Testis (tissue), 3 donors: ENCODE measurements around the gene MRFAP1L1. TPM values are rescaled to one million over a fixed set of nuclear protein-coding genes. Genes with fewer than 3 reads are reported as not detected.

Experiments
- DNase-seq: peaks from one replicate; pipeline ENCODE4 v3.0.0-alpha.2; 2019
- H3K27ac ChIP-seq, 2 donors: fragments of 200-600 bp; sonication (generic); one replicate each; pipeline ENCODE4 v1.5.1; 2019
- H3K27me3 ChIP-seq: fragments of 200-600 bp; sonication (generic); one replicate; pipeline ENCODE4 v1.5.1; 2019
- H3K36me3 ChIP-seq: fragments of 200-600 bp; sonication (generic); one replicate; pipeline ENCODE4 v1.5.1; 2017; ENCODE audit warnings: low read depth; ENCODE audit errors: missing control alignments
- H3K4me1 ChIP-seq: fragments of 200-600 bp; sonication (generic); one replicate; pipeline ENCODE4 v1.5.1; 2019
- H3K4me3 ChIP-seq, 2 donors: fragments of 200-600 bp; sonication (generic); one replicate each; pipeline ENCODE4 v1.5.1; 2017 to 2019
- H3K9me3 ChIP-seq: fragments of 200-600 bp; sonication (generic); one replicate; pipeline ENCODE4 v1.5.1; 2017
- POLR2A ChIP-seq: fragments of 450-650 bp; IDR thresholded peaks from one replicate; pipeline ENCODE4 v1.6.1; 2017; ENCODE audit warnings: antibody characterized with exemption, mild to moderate bottlenecking, moderate library complexity
- WGBS, 2 donors: methylation state at CpG; one replicate each; pipeline ENCODE4 v1.1.5; 2018; 5-methylcytosine and 5-hydroxymethylcytosine counted together
- intact Hi-C: fragments of 100-400 bp; cut with DNase I; formaldehyde crosslinking; loops from one replicate; pipeline ENCODE4 v1.15.1; 2023; ENCODE audit warnings: low total_unique reads
- polyA plus RNA-seq: library from polyadenylated mRNA; stranded (reverse); fragments of 350-450 nt; fragmentation: Illumina TruSeq; extraction: RNeasy Lipid Tissue Mini Kit (QIAGEN cat#74804); gene quantifications from one replicate; pipeline ENCODE4 v1.2.3, GENCODE V29; 2014; ENCODE audit warnings: low read depth, low replicate concordance; ENCODE audit not compliant: insufficient read depth
- total RNA-seq, 2 donors: library from RNA; depleted of rRNA; stranded (reverse); fragments of >200 nt; gene quantifications; one replicate each; pipeline ENCODE4 v1.2.3, GENCODE V29; 2016
- TF ChIP-seq, protein P1 (sequence below), 3 experiments: fragments of 450-650 bp in 2 of 3; fragments of 200-600 bp in 1 of 3; sonication (generic) in 1 of 3; IDR thresholded peaks; one replicate each; pipeline ENCODE4 v1.5.1; 2016 to 2019; ENCODE audit warnings: antibody characterized with exemption in 3 of 3, mild to moderate bottlenecking in 2 of 3, moderate library complexity in 1 of 3

MRFAP1L1 gene
- total and polyA plus RNA-seq, 3 donors from 2014 or later, result 40.8 to 60.5 (median 42.9) TPM

DNA sequence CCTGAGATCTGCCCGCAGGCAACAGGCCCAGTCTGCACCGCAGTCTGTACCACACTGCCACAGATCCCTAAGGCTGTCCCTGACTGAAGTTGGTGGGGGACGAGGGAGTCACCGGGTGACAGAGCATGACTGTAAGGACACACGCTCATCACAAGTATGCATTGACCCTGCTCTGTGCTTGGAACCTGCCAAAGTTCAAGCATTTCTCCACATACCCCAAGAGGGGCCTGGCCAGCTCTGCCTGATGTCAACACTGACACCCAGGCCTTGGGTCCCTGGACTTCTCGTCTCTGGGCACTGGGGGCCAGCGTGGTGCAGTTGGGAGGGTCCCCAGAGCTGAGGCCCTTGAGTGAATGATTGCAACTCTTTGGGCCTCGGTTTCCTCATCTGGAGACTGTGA, 14.2 kb upstream of the MRFAP1L1 start:
- H3K36me3 ChIP-seq, result no peaks in the 10 kb centered on the region
- H3K4me1 ChIP-seq, result peaks cover 35% of the 10 kb centered on the region
- no peak for TF ChIP-seq POLR2A
- TF ChIP-seq, protein P1, sequence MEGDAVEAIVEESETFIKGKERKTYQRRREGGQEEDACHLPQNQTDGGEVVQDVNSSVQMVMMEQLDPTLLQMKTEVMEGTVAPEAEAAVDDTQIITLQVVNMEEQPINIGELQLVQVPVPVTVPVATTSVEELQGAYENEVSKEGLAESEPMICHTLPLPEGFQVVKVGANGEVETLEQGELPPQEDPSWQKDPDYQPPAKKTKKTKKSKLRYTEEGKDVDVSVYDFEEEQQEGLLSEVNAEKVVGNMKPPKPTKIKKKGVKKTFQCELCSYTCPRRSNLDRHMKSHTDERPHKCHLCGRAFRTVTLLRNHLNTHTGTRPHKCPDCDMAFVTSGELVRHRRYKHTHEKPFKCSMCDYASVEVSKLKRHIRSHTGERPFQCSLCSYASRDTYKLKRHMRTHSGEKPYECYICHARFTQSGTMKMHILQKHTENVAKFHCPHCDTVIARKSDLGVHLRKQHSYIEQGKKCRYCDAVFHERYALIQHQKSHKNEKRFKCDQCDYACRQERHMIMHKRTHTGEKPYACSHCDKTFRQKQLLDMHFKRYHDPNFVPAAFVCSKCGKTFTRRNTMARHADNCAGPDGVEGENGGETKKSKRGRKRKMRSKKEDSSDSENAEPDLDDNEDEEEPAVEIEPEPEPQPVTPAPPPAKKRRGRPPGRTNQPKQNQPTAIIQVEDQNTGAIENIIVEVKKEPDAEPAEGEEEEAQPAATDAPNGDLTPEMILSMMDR (IDR thresholded peaks at IDR 0.05), result no peak
- H3K4me3 ChIP-seq, result no peak overlapping the region
- no peak for DNase-seq
- no peaks in the 10 kb centered on the region for H3K9me3 ChIP-seq
- H3K27me3 ChIP-seq, result no peaks in the 10 kb centered on the region
- peak overlapping the region in 1 of 2 donors; percentile 36 for H3K27ac ChIP-seq
- intact Hi-C loops, result loop anchor here (5.0 kb wide), 1 partner anchor 148 kb away; no protein-coding TSS in a partner anchor
- WGBS, 2 donors, result 95 to 96% methylated on average over 3 to 8 of the region's 8 CpGs

DNA sequence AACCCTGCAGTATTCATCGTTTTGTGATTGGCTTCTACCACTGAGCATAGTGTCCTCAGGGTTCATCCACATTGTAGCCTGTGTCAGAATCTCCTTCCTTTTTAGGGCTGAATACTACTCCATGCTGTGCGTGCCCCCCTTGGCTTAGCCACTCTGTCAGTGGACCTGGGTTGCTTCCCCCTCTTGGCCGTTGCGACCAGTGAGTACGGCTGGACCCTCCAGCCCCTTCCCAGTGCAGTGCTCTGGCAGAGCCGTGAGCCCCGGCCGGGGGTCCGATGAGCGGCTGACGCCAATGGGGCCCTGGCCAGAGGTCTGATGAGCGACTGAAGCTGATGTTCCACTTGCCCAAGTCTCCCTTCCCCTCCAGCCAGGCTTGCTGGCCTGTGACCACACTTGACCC, 13.2 kb upstream of the MRFAP1L1 start:
- peaks cover 25% of the 10 kb centered on the region for H3K4me1 ChIP-seq
- no peak for TF ChIP-seq POLR2A
- TF ChIP-seq, protein P1 (IDR thresholded peaks at IDR 0.05), result no peak
- DNase-seq, result no peak
- no peak overlapping the region for H3K4me3 ChIP-seq
- WGBS, 2 donors, result 97 to 100% methylated on average over 2 to 12 of the region's 12 CpGs
- intact Hi-C loops, result loop anchor here (5.0 kb wide), 1 partner anchor 149 kb away; no protein-coding TSS in a partner anchor
- no peak overlapping the region for H3K27ac ChIP-seq
- H3K27me3 ChIP-seq, result no peaks in the 10 kb centered on the region
- no peaks in the 10 kb centered on the region for H3K9me3 ChIP-seq
- no peaks in the 10 kb centered on the region for H3K36me3 ChIP-seq

DNA sequence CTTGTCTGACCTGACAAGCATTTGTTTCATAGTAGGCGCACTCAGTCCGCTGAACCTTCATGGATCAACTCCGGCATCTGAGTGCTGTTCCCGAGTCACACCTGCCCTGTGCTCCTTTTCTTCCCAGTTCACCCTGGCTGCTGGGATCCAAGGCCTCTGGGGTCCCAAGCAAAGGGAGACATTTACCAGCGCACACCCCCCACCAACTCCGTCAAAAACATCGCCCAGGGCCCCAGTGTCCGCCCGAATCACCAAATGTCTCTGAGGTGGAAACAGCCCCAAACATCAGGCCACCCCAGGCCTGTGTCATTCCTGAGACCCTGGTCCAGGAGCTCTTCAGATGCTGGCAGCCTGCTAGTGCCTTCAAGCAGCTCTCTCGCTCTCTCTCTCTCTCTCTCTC, 11.5 kb upstream of the MRFAP1L1 start:
- H3K27me3 ChIP-seq, result no peaks in the 10 kb centered on the region
- WGBS, 2 donors, result 93 to 99% methylated on average over 10 of the region's 10 CpGs
- H3K4me1 ChIP-seq, result peaks cover 15% of the 10 kb centered on the region
- intact Hi-C loops, result loop anchor here (5.0 kb wide), 1 partner anchor 151 kb away; no protein-coding TSS in a partner anchor
- no peak for TF ChIP-seq POLR2A
- TF ChIP-seq, protein P1 (IDR thresholded peaks at IDR 0.05), result no peak
- H3K9me3 ChIP-seq, result no peaks in the 10 kb centered on the region
- no peaks in the 10 kb centered on the region for H3K36me3 ChIP-seq
- no peak overlapping the region for H3K27ac ChIP-seq
- DNase-seq, result no peak
- H3K4me3 ChIP-seq, result no peak overlapping the region

DNA sequence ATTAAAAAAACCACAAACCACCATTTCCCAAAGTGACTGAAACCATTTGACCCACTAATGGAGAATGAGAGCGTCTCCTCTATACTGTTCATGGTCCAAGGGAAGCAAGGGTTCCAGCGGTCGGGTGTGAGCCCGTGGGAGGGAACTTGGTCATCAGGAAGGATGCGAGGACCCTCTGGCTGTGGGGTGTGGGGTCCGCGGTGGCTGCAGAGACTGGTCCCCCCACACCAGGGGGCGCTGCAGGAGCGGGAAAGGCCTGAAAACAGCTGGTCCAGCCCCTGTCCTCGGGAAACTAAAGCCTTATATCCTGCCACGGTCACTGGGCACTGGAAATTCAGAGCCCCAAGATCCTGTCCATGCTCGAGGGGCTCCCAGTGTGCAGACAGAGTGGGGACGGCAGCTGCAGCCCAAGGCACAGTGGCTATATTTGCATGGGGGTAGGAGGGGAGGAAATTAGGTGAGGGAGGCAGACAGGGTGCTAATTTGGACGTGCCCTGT, 10.6 kb upstream of the MRFAP1L1 start:
- H3K36me3 ChIP-seq, result no peaks in the 10 kb centered on the region
- no peaks in the 10 kb centered on the region for H3K27me3 ChIP-seq
- 22 to 26% methylated on average over 14 of the region's 14 CpGs for WGBS, 2 donors
- H3K27ac ChIP-seq, result no peak overlapping the region
- H3K9me3 ChIP-seq, result no peaks in the 10 kb centered on the region
- intact Hi-C loops, result loop anchor here (5.0 kb wide), 1 partner anchor 152 kb away; no protein-coding TSS in a partner anchor
- no peak overlapping the region for H3K4me3 ChIP-seq
- peak; percentile 80 for DNase-seq
- H3K4me1 ChIP-seq, result peaks cover 17% of the 10 kb centered on the region
- TF ChIP-seq POLR2A, result no peak
- TF ChIP-seq, protein P1 (IDR thresholded peaks at IDR 0.05), result peak; percentile 87 to 92 (median 90)
